Endothelial cell of umbilical vein (primary cell): ENCODE measurements around the gene SLFN12L. TPM values are rescaled to one million over a fixed set of nuclear protein-coding genes. Genes with fewer than 3 reads are reported as not detected.

Source experiments
- Bru-seq: library from RNA; stranded (reverse); fragments of 400-500 nt; gene quantifications from one replicate; lab custom pipeline; 2021; lab: Mats Ljungman, UMichigan
- BruChase-seq, 2 experiments: library from RNA; stranded (reverse); fragments of 400-500 nt; gene quantifications; one replicate each; lab custom pipeline; 2021; lab: Mats Ljungman, UMichigan
- BruUV-seq: library from RNA; stranded (reverse); fragments of 400-500 nt; replicated peaks from 2 replicates; lab custom pipeline; 2021; lab: Mats Ljungman, UMichigan
- CTCF ChIA-PET: fragments of 300-600, 350-600 bp; sonication (Branson Sonifier 250); formaldehyde crosslinking; loops from one replicate; lab custom pipeline; 2021; ENCODE audit warnings: antibody characterized with exemption, inconsistent platforms; lab: Charles Lee
- POLR2A ChIA-PET: fragments of 300-600, 350-600 bp; sonication (Branson Sonifier 250); formaldehyde crosslinking; loops from one replicate; lab custom pipeline; 2021; ENCODE audit warnings: antibody characterized with exemption, inconsistent platforms; lab: Charles Lee
- DNase-seq: peaks from one replicate; pipeline ENCODE4 v3.0.0-alpha.2; 2011; ENCODE audit warnings: low read depth, low spot score
- FAIRE-seq: peaks from 2 replicates; lab custom pipeline; 2011; peaks lifted over from hg19 to GRCh38; lab: Jason Lieb, UNC
- H2AFZ ChIP-seq: 2 replicates; pipeline ENCODE4 v1.6.0; 2012; ENCODE audit warnings: low read depth, low read length, control low read depth, inconsistent platforms
- H3K27ac ChIP-seq: 2 replicates; pipeline ENCODE4 v1.5.1; 2011; ENCODE audit warnings: low read depth, mild to moderate bottlenecking, control low read depth, low read length, moderate library complexity; ENCODE audit not compliant: insufficient read depth
- H3K27me3 ChIP-seq, 2 experiments: 2 replicates each; pipeline versions ENCODE4 v1.6.0 to v1.6.1; 2011; ENCODE audit warnings: low read length in 2 of 2, mixed read lengths in 1 of 2; ENCODE audit not compliant: control insufficient read depth in 2 of 2, insufficient read depth in 2 of 2
- H3K36me3 ChIP-seq, 2 experiments: 2 replicates in 1 of 2; 3 replicates in 1 of 2; pipeline ENCODE4 v1.5.1; 2011; ENCODE audit warnings: low read length in 2 of 2, mild to moderate bottlenecking in 1 of 2, moderate library complexity in 1 of 2; ENCODE audit not compliant: control insufficient read depth in 2 of 2, insufficient read depth in 2 of 2; ENCODE audit errors: extremely low read depth in 1 of 2
- H3K4me1 ChIP-seq: 3 replicates; pipeline ENCODE4 v1.5.1; 2011; ENCODE audit warnings: mild to moderate bottlenecking, low read length; ENCODE audit not compliant: control insufficient read depth, insufficient read depth; ENCODE audit errors: extremely low read depth
- H3K4me2 ChIP-seq: 2 replicates; pipeline ENCODE4 v1.6.1; 2011; ENCODE audit warnings: low read length, control low read depth, mixed read lengths; ENCODE audit not compliant: insufficient read depth
- H3K4me3 ChIP-seq, 3 experiments: fragments of 200-600 bp in 1 of 3; sonication (generic), shearing (Covaris generic) in 1 of 3; replicated peaks in 1 of 3; 2 replicates each; pipeline ENCODE4 v1.5.1; 2011 to 2016; ENCODE audit warnings: control low read depth in 3 of 3, low read length in 3 of 3, mild to moderate bottlenecking in 2 of 3, inconsistent platforms in 1 of 3, low read depth in 1 of 3, moderate library complexity in 1 of 3; ENCODE audit not compliant: insufficient read depth in 1 of 3
- H3K79me2 ChIP-seq: 2 replicates; pipeline ENCODE4 v1.6.0; 2012; ENCODE audit warnings: low read length, inconsistent platforms; ENCODE audit not compliant: control insufficient read depth, insufficient read depth
- H3K9ac ChIP-seq: replicated peaks from 2 replicates; pipeline ENCODE3; 2011; ENCODE audit warnings: low read length, control low read depth; ENCODE audit not compliant: insufficient read depth; ENCODE audit errors: extremely low read depth
- H3K9me1 ChIP-seq: replicated peaks from 3 replicates; pipeline ENCODE4 v1.6.0; 2011; ENCODE audit warnings: mild to moderate bottlenecking, low read length; ENCODE audit not compliant: control insufficient read depth, insufficient read depth; ENCODE audit errors: extremely low read depth
- H3K9me3 ChIP-seq: replicated peaks from 2 replicates; pipeline ENCODE4 v1.5.1; 2012; ENCODE audit warnings: low read length, inconsistent platforms; ENCODE audit not compliant: control insufficient read depth, insufficient read depth
- H4K20me1 ChIP-seq: replicated peaks from 2 replicates; pipeline ENCODE3; 2011; ENCODE audit warnings: mild to moderate bottlenecking, low read length; ENCODE audit not compliant: control insufficient read depth, insufficient read depth; ENCODE audit errors: extremely low read depth
- EZH2 ChIP-seq: IDR thresholded peaks from 2 replicates; pipeline ENCODE4 v1.6.1; 2012; ENCODE audit warnings: borderline replicate concordance, low read depth, mild to moderate bottlenecking, moderate library complexity, low read length, inconsistent platforms; ENCODE audit not compliant: severe bottlenecking
- FOS ChIP-seq: IDR thresholded peaks from 2 replicates; pipeline ENCODE4 v1.6.1; 2011; ENCODE audit warnings: mild to moderate bottlenecking, low read length, moderate library complexity, borderline replicate concordance; ENCODE audit not compliant: insufficient read depth
- GATA2 ChIP-seq: IDR thresholded peaks from 2 replicates; pipeline ENCODE4 v1.7.0; 2011; ENCODE audit warnings: low read depth, mild to moderate bottlenecking, moderate library complexity, mixed read lengths, low read length; ENCODE audit not compliant: insufficient read length, insufficient read depth
- JUN ChIP-seq: IDR thresholded peaks from 2 replicates; pipeline ENCODE4 v1.6.1; 2011; ENCODE audit warnings: borderline replicate concordance, low read depth; ENCODE audit not compliant: insufficient read length, insufficient read depth
- MYC ChIP-seq: IDR thresholded peaks from one replicate; pipeline ENCODE4 v1.6.1; 2011; ENCODE audit warnings: mild to moderate bottlenecking, low read depth, low read length
- POLR2A ChIP-seq: IDR thresholded peaks from 2 replicates; pipeline ENCODE4 v1.6.1; 2012; ENCODE audit warnings: low read depth, mild to moderate bottlenecking, control low read depth, low read length
- POLR2AphosphoS5 ChIP-seq: IDR thresholded peaks from 2 replicates; pipeline ENCODE4 v1.6.1; 2012; ENCODE audit warnings: low read depth, mild to moderate bottlenecking, control low read depth, low read length, moderate library complexity; ENCODE audit not compliant: insufficient read depth
- dilution Hi-C: fragments of 300-500 bp; cut with MboI; formaldehyde crosslinking; loops from one replicate; pipeline ENCODE4 v1.15.0; 2019; ENCODE audit warnings: low sequenced_read_pairs; ENCODE audit not compliant: extremely low pct_ligation_motif_present
- intact Hi-C: fragments of 100-400 bp; cut with micrococcal nuclease; formaldehyde crosslinking; loops from one replicate; pipeline ENCODE4 v1.10.0; 2022
- long read RNA-seq: library from polyadenylated mRNA; stranded (forward); transcript quantifications from one replicate; pipeline ENCODE4 v2.0.0, GENCODE V29; 2021
- polyA minus RNA-seq, 3 experiments: library from RNA; depleted of rRNA, polyadenylated mRNA; stranded (reverse); fragments of >200 nt; gene quantifications; 1 replicate in 1 of 3; 2 replicates in 2 of 3; pipeline ENCODE4 v1.2.3, GENCODE V29; 2011
- polyA plus RNA-seq, 4 experiments: library from polyadenylated mRNA; depleted of rRNA in 3 of 4; stranded (reverse) in 3 of 4; unstranded in 1 of 4; fragments of >200 nt; gene quantifications; 2 replicates each; pipeline versions ENCODE4 v1.2.1 to v1.2.3, GENCODE V29; 2011 to 2012; ENCODE audit warnings: missing spikeins in 1 of 4
- total RNA-seq: library from RNA; stranded (reverse); gene quantifications from 2 replicates; pipeline ENCODE4 v1.2.3, GENCODE V29; 2021
- TF ChIP-seq, protein P1 (sequence below): IDR thresholded peaks from 2 replicates; pipeline ENCODE4 v1.6.1; 2011; ENCODE audit not compliant: insufficient read depth, insufficient read length
- TF ChIP-seq, protein P2 (sequence below), 2 donors: IDR thresholded peaks; 1 replicate in 1 of 2; 2 replicates in 1 of 2; pipeline ENCODE4 v1.5.1; 2011; ENCODE audit warnings: low read length in 2 of 2, mild to moderate bottlenecking in 2 of 2, moderate library complexity in 2 of 2, control low read depth in 1 of 2, inconsistent platforms in 1 of 2, low read depth in 1 of 2; ENCODE audit not compliant: insufficient read depth in 1 of 2; ENCODE audit errors: extremely low read depth in 1 of 2

SLFN12L gene
- total RNA-seq (not detected in 2 replicates), polyA plus RNA-seq (not detected in 2 replicates), polyA minus RNA-seq (0.12 TPM in 1 of 2 replicates, not detected in the other), Bru-seq, nascent RNA (percentile 6 among the genes with signal in this experiment), BruChase-seq, experiment 1, labeled RNA remaining after a 6-hour chase (percentile 6 among the genes with signal in this experiment), BruChase-seq, experiment 2, labeled RNA remaining after a 2-hour chase (percentile 2 among the genes with signal in this experiment)
- polyA plus RNA-seq (2011; cell fraction: cytosol; rRNA removed), result not detected in 2 replicates
- not detected in 2 replicates for polyA plus RNA-seq (2011; cell fraction: nucleus; rRNA removed)
- polyA plus RNA-seq (2012), result not detected in 2 replicates
- not detected for polyA minus RNA-seq (2011; cell fraction: cytosol; rRNA and poly(A)+ RNA removed)
- not detected in 2 replicates for polyA minus RNA-seq (2011; cell fraction: nucleus; rRNA and poly(A)+ RNA removed)
- long read RNA-seq, result 0 reads

DNA sequence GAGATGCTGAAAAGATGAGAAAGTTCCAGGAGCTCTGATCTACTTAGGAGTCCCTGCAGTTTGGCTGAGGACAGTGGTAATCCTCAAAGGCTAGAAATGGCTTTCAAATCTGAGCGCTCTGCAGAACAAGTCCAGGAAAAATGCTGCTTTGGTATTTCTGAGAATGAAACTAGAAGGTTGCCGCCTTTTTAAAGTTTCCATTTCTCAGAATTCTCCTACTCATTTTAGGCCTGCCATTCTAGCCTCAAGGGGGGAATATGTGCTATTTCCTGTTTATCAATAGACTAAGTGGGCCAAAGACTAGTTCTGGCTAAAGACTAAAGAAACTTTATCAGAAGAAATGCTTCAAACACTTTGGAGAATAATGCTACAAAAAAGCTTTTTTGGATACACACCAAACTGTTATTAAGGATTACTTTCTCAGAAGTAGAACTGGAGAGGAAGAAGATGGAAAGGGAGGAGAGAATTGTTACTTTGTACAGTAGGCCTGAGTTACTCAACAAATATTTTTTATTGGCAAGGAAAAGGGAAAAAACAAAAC is at the start of gene SLFN12L:
Gene SLFN12L (minus strand): TSS at position 78 of the 541 bp plus-strand sequence. CDS start 15,314 bp downstream, outside the sequence.
- H3K79me2 ChIP-seq, result no peaks in the 10 kb centered on the region
- FAIRE-seq (no peak), DNase-seq (peak; percentile 23)
- dilution Hi-C loops, result loop anchor here (25.0 kb wide), 1 partner anchor 225 kb away; no protein-coding TSS in a partner anchor
- no peak within 1 kb of the TSS for H3K27ac ChIP-seq
- BruUV-seq, result no TSS peak
- H3K27me3 ChIP-seq, result no peaks in the 10 kb centered on the region
- no peaks in the 10 kb centered on the region for H3K9me3 ChIP-seq
- CTCF ChIA-PET, result interaction anchor here (0.8 to 9.5 kb wide), 9 partner anchors 14 to 368 kb away, joined by 3 to 186 read pairs (median 4); partner anchors contain the start of gene PEX12
- no peak within 1 kb of the TSS for H3K4me2 ChIP-seq
- H3K4me1 ChIP-seq, result peaks cover 29% of the 10 kb centered on the region
- intact Hi-C loops, result loop anchor here (10.0 kb wide), 1 partner anchor 393 kb away; the partner anchor contains the start of genes NLE1 and UNC45B
- no peak within 1 kb of the TSS for H3K9ac ChIP-seq
- H3K36me3 ChIP-seq, result no peaks in the 10 kb centered on the region
- no peaks in the 10 kb centered on the region for H4K20me1 ChIP-seq
- H3K9me1 ChIP-seq, result peaks cover 2% of the 10 kb centered on the region
- peak within 1 kb of the TSS; percentile 21 for H2AFZ ChIP-seq
- POLR2A ChIA-PET, result no interaction called here
- TF ChIP-seq GATA2, result no peak
- TF ChIP-seq EZH2, result no peak
- no peak for TF ChIP-seq JUN
- TF ChIP-seq, protein P1, sequence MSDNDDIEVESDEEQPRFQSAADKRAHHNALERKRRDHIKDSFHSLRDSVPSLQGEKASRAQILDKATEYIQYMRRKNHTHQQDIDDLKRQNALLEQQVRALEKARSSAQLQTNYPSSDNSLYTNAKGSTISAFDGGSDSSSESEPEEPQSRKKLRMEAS, result no peak
- TF ChIP-seq, protein P2, sequence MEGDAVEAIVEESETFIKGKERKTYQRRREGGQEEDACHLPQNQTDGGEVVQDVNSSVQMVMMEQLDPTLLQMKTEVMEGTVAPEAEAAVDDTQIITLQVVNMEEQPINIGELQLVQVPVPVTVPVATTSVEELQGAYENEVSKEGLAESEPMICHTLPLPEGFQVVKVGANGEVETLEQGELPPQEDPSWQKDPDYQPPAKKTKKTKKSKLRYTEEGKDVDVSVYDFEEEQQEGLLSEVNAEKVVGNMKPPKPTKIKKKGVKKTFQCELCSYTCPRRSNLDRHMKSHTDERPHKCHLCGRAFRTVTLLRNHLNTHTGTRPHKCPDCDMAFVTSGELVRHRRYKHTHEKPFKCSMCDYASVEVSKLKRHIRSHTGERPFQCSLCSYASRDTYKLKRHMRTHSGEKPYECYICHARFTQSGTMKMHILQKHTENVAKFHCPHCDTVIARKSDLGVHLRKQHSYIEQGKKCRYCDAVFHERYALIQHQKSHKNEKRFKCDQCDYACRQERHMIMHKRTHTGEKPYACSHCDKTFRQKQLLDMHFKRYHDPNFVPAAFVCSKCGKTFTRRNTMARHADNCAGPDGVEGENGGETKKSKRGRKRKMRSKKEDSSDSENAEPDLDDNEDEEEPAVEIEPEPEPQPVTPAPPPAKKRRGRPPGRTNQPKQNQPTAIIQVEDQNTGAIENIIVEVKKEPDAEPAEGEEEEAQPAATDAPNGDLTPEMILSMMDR (IDR thresholded peaks at IDR 0.05; ENCODE audit: extremely low read depth in 1 of 2, insufficient read depth in 1 of 2, low read depth in 1 of 2, low read length in 2 of 2), result no peak
- no peak for TF ChIP-seq MYC
- TF ChIP-seq FOS, result no peak
- TF ChIP-seq POLR2A, result no peak
- TF ChIP-seq POLR2AphosphoS5, result no peak
- no peak within 1 kb of the TSS for H3K4me3 ChIP-seq
